NCI-H1417 treated with DMSO at 0.1 percent for 48 hours (cell line): ENCODE measurements around the gene BAX.
A peak's percentile ranks its signal among the peaks of the same experiment; 100 is the strongest.
"Not testable (repeated sequence)": the region's sequence is repeated elsewhere in the genome, so short reads cannot be mapped to it uniquely, and the experiment has no call there.

Experiments used
- DNase-seq: peaks from one replicate; lab custom pipeline; 2025; lab: John Stamatoyannopoulos, UW

The BAX gene

GRCh38 chr19:48954595-48955307, at the start of gene BAX:
Gene BAX (plus strand): TSS chr19:48954875. CDS start chr19:48954929, 54 bp downstream.
- DNase-seq, result peak; percentile 84

DNA sequence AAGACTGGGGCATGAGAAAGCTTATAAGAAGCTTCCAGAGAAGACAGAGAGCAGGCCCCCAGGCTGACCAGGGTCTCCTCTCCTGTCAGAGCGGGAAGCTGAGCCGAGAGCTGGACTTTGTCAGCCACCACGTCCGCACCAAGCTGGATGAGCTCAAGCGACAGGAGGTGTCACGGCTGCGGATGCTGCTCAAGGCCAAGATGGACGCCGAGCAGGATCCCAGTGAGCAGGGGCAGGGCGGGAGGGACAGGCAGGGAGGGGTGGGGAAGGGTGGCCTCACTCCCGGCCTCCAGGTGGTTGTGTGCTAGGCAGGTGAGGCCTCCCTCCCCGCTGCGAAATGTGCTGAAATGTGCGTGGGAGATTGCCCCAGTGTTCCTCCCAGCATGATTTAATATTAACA, 49.0 kb upstream of the BAX start:
- DNase-seq, result no peak

- no peak for DNase-seq
Observed at GRCh38 chr19:48906324-48906723, 48.4 kb upstream of the BAX start.

DNA sequence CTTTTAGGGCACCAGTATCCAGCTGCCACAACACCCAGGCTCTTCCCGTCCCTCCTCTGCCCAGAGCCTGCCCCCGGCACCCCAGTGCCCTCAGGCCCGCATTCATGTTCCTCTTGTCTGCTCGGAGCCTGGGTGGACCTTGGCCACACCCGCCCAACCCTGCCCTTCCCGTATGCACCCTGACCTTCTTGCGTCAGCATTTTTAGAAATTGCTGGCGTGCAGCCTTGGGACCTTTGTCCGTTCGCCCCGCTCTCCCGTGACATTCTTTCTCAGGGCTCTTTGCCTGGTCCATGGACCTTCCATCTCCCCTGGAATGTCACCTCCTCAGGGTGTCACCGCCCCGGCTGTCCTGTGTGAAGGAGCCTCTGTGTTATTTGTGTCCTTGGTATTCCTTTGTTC, 47.0 kb upstream of the BAX start:
- no peak for DNase-seq

- not testable (repeated sequence) for DNase-seq
Observed at GRCh38 chr19:48909424-48910077, 45.1 kb upstream of the BAX start.

DNA sequence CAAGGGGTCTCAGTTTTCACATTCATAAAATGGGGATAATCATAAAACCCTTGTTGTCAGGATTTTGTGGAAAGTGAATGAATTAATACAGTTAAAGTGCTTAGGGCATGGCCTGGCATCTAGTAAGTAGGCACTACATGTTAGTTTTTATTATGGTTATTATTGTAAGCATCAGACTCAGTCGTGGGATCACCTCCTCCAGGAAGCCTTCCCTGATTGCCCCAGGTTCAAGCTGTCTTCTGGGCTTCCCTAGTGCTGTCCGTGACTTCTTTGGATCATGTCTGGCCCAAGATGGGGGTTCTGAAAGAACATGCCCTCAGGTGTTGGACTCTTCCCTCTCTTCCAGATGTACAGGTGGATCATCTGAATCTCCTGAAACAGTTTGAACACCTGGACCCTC, 43.9 kb upstream of the BAX start:
- no peak for DNase-seq

DNA sequence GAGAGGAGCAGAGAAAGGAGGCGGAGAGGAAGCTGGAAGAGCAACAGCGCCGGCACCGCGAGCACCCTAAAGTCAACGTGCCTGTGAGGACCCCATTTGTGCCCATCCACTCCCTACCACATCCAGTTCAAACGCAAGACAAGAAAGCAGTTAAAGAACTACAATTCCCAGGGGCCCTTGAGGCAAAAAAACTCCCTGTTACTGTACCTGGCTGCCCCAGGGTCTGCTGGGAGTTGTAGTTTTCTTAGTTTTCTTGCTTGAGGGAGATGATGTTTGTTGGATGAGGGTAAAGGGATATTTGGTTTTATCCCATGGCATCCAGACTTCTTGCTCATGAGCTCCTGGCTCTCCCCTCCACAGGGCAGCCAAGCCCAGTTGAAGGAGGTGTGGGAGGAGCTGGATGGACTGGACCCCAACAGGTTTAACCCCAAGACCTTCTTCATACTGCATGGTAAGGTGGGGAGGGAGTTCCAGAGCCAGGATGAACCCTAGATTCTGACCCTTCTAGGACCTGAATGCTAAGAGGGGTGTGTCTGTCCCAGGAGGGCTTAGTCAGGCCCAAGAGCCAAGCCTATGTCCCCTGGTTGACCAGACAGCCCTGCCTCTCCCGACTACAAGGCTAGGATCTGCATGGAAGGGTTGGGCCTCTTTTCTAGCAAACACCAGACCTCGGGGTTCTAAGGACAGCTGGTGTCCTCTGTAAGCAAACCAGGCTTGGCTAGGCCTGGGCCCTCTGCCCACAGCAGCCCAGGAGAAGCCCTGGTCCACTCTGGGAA, 41.4 kb upstream of the BAX start:
- no peak for DNase-seq

DNA sequence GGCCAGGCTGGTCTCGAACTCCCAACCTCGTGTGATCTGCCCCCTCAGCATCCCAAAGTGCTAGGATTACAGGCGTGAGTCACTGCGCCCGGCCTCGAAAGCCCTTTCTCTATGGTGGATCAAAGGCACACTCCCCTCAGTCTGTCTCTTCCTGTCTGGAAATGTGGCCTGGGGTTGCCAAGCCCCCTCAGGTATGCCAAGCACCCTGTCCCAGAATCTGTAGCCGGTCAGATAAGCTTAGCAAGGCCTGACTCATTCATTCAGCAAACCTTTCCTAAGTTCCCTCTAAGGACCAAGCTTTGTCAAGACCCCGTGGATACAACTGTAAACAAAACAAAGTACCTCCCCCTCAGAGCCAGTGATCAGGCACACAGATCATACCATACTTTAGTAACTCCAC, 40.5 kb upstream of the BAX start:
- DNase-seq, result no peak

DNA sequence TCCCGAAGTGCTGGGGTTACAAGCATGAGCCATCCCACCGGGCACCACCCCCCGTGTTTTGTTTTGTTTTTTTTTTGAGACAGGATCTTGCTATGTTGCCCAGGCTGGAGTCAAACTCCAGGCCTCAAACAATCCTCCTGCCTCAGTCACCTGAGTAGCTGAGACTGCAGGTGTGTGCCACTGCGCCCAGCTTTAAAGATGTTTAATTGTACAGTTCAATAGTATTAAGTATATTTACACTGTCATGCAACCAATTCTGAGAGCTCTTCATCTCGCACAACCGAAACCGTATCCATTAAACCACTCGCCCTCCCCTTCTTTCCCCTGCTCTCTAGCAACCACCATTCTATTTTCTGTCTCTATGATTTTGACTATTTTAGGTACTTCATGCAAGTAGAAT, 38.9 kb upstream of the BAX start:
- DNase-seq, result no peak

DNA sequence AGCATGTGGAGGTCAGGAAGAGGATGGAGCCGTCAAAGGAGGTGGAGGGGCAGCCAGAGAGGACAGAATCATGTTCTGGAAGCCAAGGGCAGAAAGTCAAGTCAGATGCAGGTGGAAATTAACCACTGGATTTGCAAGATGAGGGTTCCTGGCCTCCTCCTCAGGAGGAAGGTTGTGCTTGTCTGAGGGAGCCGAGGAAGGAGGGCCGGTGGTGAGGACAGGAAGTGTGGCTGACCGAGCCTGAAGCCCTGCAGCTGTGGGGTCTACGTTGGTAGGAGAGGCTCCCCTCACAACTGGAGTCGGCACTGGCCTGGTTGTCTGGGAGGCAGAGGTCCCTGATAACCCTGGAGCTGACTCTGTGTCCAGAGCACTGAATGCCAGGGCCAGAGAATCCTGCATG, 36.6 kb upstream of the BAX start:
- no peak for DNase-seq

GRCh38 chr19:48918801-48919247, 35.9 kb upstream of the BAX start:
- DNase-seq, result no peak

GRCh38 chr19:48919271-48919670, 35.4 kb upstream of the BAX start:
- DNase-seq, result not testable (repeated sequence)

DNA sequence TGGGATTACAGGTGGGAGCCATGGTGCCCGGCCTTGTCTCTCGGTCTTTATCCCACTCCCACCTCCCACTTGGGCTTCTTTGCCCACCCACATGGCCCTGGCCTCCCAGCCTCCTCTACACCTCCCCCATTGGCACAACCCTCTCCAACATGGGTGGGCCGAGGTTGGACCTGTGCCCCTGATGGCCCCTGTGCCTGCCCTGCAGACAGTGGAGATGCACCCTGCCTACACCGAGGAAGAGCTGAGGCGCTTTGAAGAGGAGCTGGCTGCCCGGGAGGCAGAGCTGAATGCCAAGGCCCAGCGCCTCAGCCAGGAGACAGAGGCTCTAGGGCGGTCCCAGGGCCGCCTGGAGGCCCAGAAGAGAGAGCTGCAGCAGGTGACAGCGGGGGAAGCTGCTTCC, 33.7 kb upstream of the BAX start:
- DNase-seq, result no peak

DNA sequence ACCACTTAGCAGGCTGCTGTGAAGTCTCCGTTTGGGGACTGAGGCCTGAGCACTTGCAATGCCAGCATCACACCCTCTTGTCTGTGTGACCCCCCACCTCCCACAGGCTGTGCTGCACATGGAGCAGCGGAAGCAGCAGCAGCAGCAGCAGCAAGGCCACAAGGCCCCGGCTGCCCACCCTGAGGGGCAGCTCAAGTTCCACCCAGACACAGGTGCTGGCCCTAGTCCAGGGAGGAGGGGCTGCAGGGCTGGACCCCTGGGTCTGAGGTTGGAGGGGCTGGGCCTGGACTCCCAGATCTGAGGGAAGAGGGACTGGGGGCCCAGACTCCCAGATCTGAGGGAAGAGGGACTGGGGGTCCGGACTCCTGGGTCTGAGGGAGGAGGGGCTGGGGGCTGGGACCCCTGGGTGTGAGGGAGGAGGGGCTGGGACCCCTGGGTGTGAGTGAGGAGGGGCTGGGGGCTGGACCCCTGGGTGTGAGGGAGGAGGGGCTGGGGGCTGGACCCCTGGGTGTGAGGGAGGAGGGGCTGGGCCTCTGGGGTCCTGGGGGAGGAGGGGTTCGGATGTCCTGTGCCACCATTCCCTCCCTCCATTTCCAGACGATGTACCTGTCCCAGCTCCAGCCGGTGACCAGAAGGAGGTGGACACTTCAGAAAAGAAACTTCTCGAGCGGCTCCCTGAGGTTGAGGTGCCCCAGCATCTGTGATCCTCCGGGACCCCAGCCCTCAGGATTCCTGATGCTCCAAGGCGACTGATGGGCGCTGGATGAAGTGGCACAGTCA, 32.8 kb upstream of the BAX start:
- DNase-seq, result no peak

DNA sequence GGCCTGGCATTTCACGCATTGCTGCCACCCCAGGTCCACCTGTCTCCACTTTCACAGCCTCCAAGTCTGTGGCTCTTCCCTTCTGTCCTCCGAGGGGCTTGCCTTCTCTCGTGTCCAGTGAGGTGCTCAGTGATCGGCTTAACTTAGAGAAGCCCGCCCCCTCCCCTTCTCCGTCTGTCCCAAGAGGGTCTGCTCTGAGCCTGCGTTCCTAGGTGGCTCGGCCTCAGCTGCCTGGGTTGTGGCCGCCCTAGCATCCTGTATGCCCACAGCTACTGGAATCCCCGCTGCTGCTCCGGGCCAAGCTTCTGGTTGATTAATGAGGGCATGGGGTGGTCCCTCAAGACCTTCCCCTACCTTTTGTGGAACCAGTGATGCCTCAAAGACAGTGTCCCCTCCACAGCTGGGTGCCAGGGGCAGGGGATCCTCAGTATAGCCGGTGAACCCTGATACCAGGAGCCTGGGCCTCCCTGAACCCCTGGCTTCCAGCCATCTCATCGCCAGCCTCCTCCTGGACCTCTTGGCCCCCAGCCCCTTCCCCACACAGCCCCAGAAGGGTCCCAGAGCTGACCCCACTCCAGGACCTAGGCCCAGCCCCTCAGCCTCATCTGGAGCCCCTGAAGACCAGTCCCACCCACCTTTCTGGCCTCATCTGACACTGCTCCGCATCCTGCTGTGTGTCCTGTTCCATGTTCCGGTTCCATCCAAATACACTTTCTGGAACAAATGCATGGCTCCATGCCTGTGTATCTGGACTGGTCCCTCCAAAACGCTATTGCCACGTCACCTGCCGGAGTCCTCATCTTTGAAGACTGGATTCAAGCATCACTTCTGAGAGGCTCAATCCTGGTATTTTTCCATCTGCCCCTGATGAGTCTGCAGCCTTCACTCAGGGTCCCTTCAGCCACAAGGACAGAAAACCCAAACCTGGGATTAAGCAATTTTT, 31.9 kb upstream of the BAX start:
- no peak for DNase-seq

GRCh38 chr19:48925240-48925843, 29.3 kb upstream of the BAX start:
- DNase-seq, result no peak

GRCh38 chr19:48925890-48926289, 28.8 kb upstream of the BAX start:
- not testable (repeated sequence) for DNase-seq

DNA sequence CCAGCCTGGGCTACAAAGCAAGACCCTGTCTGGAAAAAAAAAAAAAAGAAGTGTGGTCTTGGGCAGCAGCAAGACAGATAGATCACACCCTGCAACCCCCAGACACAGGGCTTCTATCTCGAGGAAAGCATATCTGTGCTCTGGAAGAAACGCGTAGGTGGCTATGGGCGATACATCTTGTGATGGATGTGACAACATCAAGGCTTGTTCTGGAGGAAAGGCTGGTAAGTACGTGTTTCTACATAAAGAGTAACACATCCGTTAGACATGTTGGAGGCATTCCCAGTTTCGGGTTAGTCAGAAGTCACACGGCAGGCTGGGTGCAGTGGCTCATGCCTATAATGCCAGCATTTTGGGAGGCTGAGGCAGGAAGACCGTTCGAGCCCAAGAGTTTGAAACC, 27.8 kb upstream of the BAX start:
- DNase-seq, result no peak

DNA sequence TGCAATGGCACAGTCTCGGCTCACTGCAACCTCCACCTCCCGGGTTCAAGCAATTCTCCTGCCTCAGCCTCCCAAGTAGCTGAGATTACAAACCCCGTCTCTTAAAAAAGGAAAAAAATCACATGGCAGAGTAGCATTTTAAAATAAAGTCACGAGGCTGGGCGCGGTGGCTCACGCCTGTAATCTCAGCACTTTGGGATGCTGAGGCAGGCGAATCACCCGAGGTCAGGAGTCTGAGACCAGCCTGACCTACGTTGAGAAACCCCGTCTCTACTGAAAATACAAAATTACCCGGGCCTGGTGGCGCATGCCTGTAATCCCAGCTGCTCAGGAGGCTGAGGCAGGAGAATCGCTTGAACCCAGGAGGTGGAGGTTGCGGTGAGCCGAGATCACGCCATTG, 27.0 kb upstream of the BAX start:
- not testable (repeated sequence) for DNase-seq

- DNase-seq, result no peak
Observed at GRCh38 chr19:48928164-48929025, 26.3 kb upstream of the BAX start.
